Measurements from ENCODE around the gene NEMF. TPM values are rescaled to one million over a fixed set of nuclear protein-coding genes. Genes with fewer than 3 reads are reported as not detected.
A peak's percentile ranks its signal among the peaks of the same experiment; 100 is the strongest.

The NEMF gene
- total RNA-seq, 1 donor from 2014 or later, result 110 TPM

GRCh38 chr14:49862089-49862673 lies 9.6 kb upstream of the NEMF start:
- TF ChIP-seq CTCF (IDR thresholded peaks at IDR 0.05), result peak; percentile 100
- peaks cover 2% of the 10 kb centered on the region for H3K27me3 Mint-ChIP-seq
- H3K27ac Mint-ChIP-seq, result no peak overlapping the region
- H3K36me3 Mint-ChIP-seq (ENCODE audit: low read depth), result peaks cover 17% of the 10 kb centered on the region
- no peak overlapping the region for H3K4me3 Mint-ChIP-seq
- H3K4me1 Mint-ChIP-seq, result peaks cover 33% of the 10 kb centered on the region
- ChIA-PET POLR2A (interaction anchor here (0.5 to 11.5 kb wide), 57 partner anchors 8 to 501 kb away, joined by 3 to 233 read pairs (median 6); partner anchors contain the start of genes ARF6, DMAC2L, DNAAF2 and L2HGDH), CTCF (interaction anchor here (1.0 to 8.5 kb wide), 34 partner anchors 9 to 459 kb away, joined by 3 to 90 read pairs (median 6); partner anchors contain the start of genes ARF6, KLHDC2, NEMF and VCPKMT)
- intact Hi-C loops (cut with micrococcal nuclease), result loop anchor here (1.0 to 10.0 kb wide), 11 partner anchors 8 to 2003 kb away; partner anchors contain the start of genes GNG2, SAV1 and VCPKMT
- DNase-seq, result peak; percentile 77
- peaks cover 2% of the 10 kb centered on the region for H3K9me3 Mint-ChIP-seq
- peak; percentile 39 for ATAC-seq (ENCODE audit: low read depth)

- Mint-ChIP-seq H3K27me3 (peaks cover 2% of the 10 kb centered on the region), H3K4me3 (no peak overlapping the region), H3K4me1 (peaks cover 35% of the 10 kb centered on the region), H3K27ac (no peak overlapping the region), H3K36me3 (ENCODE audit: low read depth) (peaks cover 17% of the 10 kb centered on the region), H3K9me3 (peaks cover 2% of the 10 kb centered on the region)
- CTCF ChIA-PET, result interaction anchor here (1.0 to 8.5 kb wide), 33 partner anchors 9 to 459 kb away, joined by 3 to 90 read pairs (median 6); partner anchors contain the start of genes ARF6, KLHDC2, NEMF and VCPKMT
- POLR2A ChIA-PET, result interaction anchor here (0.5 to 11.5 kb wide), 43 partner anchors 8 to 502 kb away, joined by 3 to 233 read pairs (median 11); partner anchors contain the start of genes ARF6, DMAC2L, DNAAF2 and L2HGDH
- intact Hi-C loops (cut with micrococcal nuclease), result loop anchor here (1.0 to 10.0 kb wide), 11 partner anchors 8 to 2003 kb away; partner anchors contain the start of genes GNG2, SAV1 and VCPKMT
- TF ChIP-seq CTCF (IDR thresholded peaks at IDR 0.05), result no peak
- DNase-seq (peak; percentile 42), ATAC-seq (ENCODE audit: low read depth) (peak; percentile 10)
Measured at GRCh38 chr14:49861699-49862088, 9.1 kb upstream of the NEMF start.

GRCh38 chr14:49860988-49861698 lies 8.6 kb upstream of the NEMF start:
- intact Hi-C loops (cut with micrococcal nuclease), result loop anchor here (10.0 kb wide), 3 partner anchors 804 to 2004 kb away; partner anchors contain the start of genes GNG2 and SAV1
- ChIA-PET POLR2A (interaction anchor here (0.6 to 11.5 kb wide), 27 partner anchors 9 to 502 kb away, joined by 3 to 233 read pairs (median 19); partner anchors contain the start of genes DMAC2L, DNAAF2, L2HGDH and MGAT2), CTCF (interaction anchor here (1.1 to 8.5 kb wide), 25 partner anchors 8 to 460 kb away, joined by 3 to 90 read pairs (median 7); partner anchors contain the start of genes ARF6, NEMF and VCPKMT)
- DNase-seq (no peak), ATAC-seq (ENCODE audit: low read depth) (no peak)
- no peak for TF ChIP-seq CTCF (IDR thresholded peaks at IDR 0.05)
- Mint-ChIP-seq H3K36me3 (ENCODE audit: low read depth) (peaks cover 17% of the 10 kb centered on the region), H3K27me3 (peaks cover 2% of the 10 kb centered on the region), H3K4me1 (peaks cover 35% of the 10 kb centered on the region), H3K4me3 (no peak overlapping the region), H3K27ac (no peak overlapping the region), H3K9me3 (peaks cover 2% of the 10 kb centered on the region)

GRCh38 chr14:49858383-49858782 lies 5.8 kb upstream of the NEMF start:
- H3K36me3 Mint-ChIP-seq (ENCODE audit: low read depth), result peaks cover 17% of the 10 kb centered on the region
- no peak for DNase-seq
- H3K4me1 Mint-ChIP-seq, result peaks cover 45% of the 10 kb centered on the region
- no peak for ATAC-seq (ENCODE audit: low read depth)
- POLR2A ChIA-PET, result interaction anchor here (0.7 to 1.9 kb wide), 12 partner anchors 9 to 272 kb away, joined by 3 to 15 read pairs (median 6); partner anchors contain the start of gene ARF6
- H3K27ac Mint-ChIP-seq, result peak overlapping the region; percentile 18
- peaks cover 2% of the 10 kb centered on the region for H3K27me3 Mint-ChIP-seq
- H3K9me3 Mint-ChIP-seq, result peaks cover 2% of the 10 kb centered on the region
- intact Hi-C loops (cut with micrococcal nuclease), result loop anchor here (10.0 kb wide), 1 partner anchor 896 kb away; no protein-coding TSS in a partner anchor
- TF ChIP-seq CTCF (IDR thresholded peaks at IDR 0.05), result no peak
- no peak overlapping the region for H3K4me3 Mint-ChIP-seq
- CTCF ChIA-PET, result interaction anchor here (1.7 to 2.2 kb wide), 3 partner anchors 21 to 246 kb away, joined by 5 to 10 read pairs (median 6); no protein-coding TSS in a partner anchor

Data from activated B cell treated with CpG ODN at 0.5 μM for 24 hours (primary cell).